HepG2 (cell line): ENCODE results near the gene TOMM22. TPM values are rescaled to one million over a fixed set of nuclear protein-coding genes. Genes with fewer than 3 reads are reported as not detected.

Experiments used
- GATAD2A ChIP-seq: IDR thresholded peaks from 2 replicates; pipeline ENCODE4 v1.6.1; 2016
- HDAC1 ChIP-seq: sonication (generic); formaldehyde crosslinking; IDR thresholded peaks from 2 replicates; pipeline ENCODE4 v1.5.1; 2020; ENCODE audit warnings: mild to moderate bottlenecking, missing genetic modification reagents
- KDM5A ChIP-seq: fragments of 200-600 bp; sonication (generic); IDR thresholded peaks from 2 replicates; pipeline ENCODE4 v1.7.0; 2018; ENCODE audit warnings: antibody characterized with exemption, mild to moderate bottlenecking, low read length, borderline replicate concordance
- PHB2 ChIP-seq: fragments of 450-650 bp; IDR thresholded peaks from 2 replicates; pipeline ENCODE4 v1.6.1; 2018; ENCODE audit not compliant: partially characterized antibody
- POLR2A ChIP-seq, 2 experiments: IDR thresholded peaks; 2 replicates each; pipeline ENCODE4 v1.6.1; 2011; ENCODE audit warnings: low read depth in 2 of 2, low read length in 2 of 2, mild to moderate bottlenecking in 1 of 2, moderate library complexity in 1 of 2; ENCODE audit not compliant: insufficient read depth in 1 of 2
- SP1 ChIP-seq, 2 experiments: fragments of 450-650 bp in 1 of 2; sonication (generic) in 1 of 2; formaldehyde crosslinking in 1 of 2; IDR thresholded peaks; 2 replicates each; pipeline versions ENCODE4 v1.4.0 to v1.6.1; 2016 to 2020; ENCODE audit warnings: missing genetic modification reagents in 1 of 2
- TCF12 ChIP-seq, 2 experiments: fragments of 450-650 bp in 1 of 2; sonication (generic) in 1 of 2; formaldehyde crosslinking in 1 of 2; IDR thresholded peaks; 2 replicates each; pipeline versions ENCODE4 v1.6.1 to v1.8.0; 2017 to 2022; ENCODE audit warnings: antibody characterized with exemption in 1 of 2, mild to moderate bottlenecking in 1 of 2, missing genetic modification reagents in 1 of 2, moderate library complexity in 1 of 2
- ZC3H4 ChIP-seq: sonication (generic); formaldehyde crosslinking; IDR thresholded peaks from 2 replicates; pipeline ENCODE4 v1.4.0; 2020; ENCODE audit warnings: missing genetic modification reagents, borderline replicate concordance
- ZHX2 ChIP-seq, 2 experiments: sonication (generic) in 1 of 2; formaldehyde crosslinking in 1 of 2; IDR thresholded peaks; 2 replicates each; pipeline versions ENCODE4 v1.6.1 to v1.9.0; 2014 to 2022; ENCODE audit warnings: antibody characterized with exemption in 1 of 2, borderline replicate concordance in 1 of 2, inconsistent platforms in 1 of 2, low read depth in 1 of 2, missing genetic modification reagents in 1 of 2
- ZNF281 ChIP-seq: sonication (generic); formaldehyde crosslinking; IDR thresholded peaks from 2 replicates; pipeline ENCODE4 v1.4.0; 2020; ENCODE audit warnings: missing genetic modification reagents, borderline replicate concordance
- ZNF513 ChIP-seq: sonication (generic); formaldehyde crosslinking; conservative IDR thresholded peaks from 2 replicates; pipeline ENCODE4 v1.5.0; 2020; ENCODE audit warnings: missing genetic modification reagents
- ZNF724P ChIP-seq: sonication (generic); formaldehyde crosslinking; IDR thresholded peaks from 2 replicates; pipeline ENCODE4 v1.8.0; 2022; ENCODE audit warnings: missing genetic modification reagents, borderline replicate concordance
- ZNF879 ChIP-seq: sonication (generic); formaldehyde crosslinking; IDR thresholded peaks from 2 replicates; pipeline ENCODE4 v1.8.1; 2023; ENCODE audit warnings: missing genetic modification reagents
- ZNF883 ChIP-seq: sonication (generic); formaldehyde crosslinking; IDR thresholded peaks from 2 replicates; pipeline ENCODE4 v1.5.1; 2020; ENCODE audit warnings: mild to moderate bottlenecking, missing genetic modification reagents; ENCODE audit errors: not compliant biosample characterization
- polyA plus RNA-seq, 8 experiments: library from polyadenylated mRNA; depleted of rRNA in 3 of 8; stranded (reverse) in 7 of 8; unstranded in 1 of 8; fragments of >200 nt; fragmentation: Illumina TruSeq in 4 of 8; extraction: Trizol in 4 of 8; gene quantifications; 2 replicates each; pipeline versions ENCODE4 v1.2.1 to v1.2.3, GENCODE V29; 2011 to 2016; ENCODE audit warnings: low read depth in 4 of 8, missing spikeins in 1 of 8, mixed read lengths in 1 of 8; ENCODE audit not compliant: insufficient read depth in 1 of 8
- total RNA-seq, 5 experiments: library from RNA; depleted of rRNA; stranded (reverse); fragments of >200 nt; fragmentation: Illumina TruSeq; extraction: Trizol; gene quantifications; 2 replicates each; pipeline ENCODE4 v1.2.3, GENCODE V29; 2016; ENCODE audit warnings: low read depth in 1 of 5

TOMM22 gene
- total and polyA plus RNA-seq, 2 of the 13 experiments (the other 11 are each of a cell fraction or from before 2014, with no cell fraction given): 46.9 to 118 TPM

- TF ChIP-seq ZHX2 (IDR thresholded peaks at IDR 0.05; ENCODE audit: low read depth) (no peak), ZHX2 (CRISPR knock-in tag; IDR thresholded peaks at IDR 0.05; ENCODE audit: borderline replicate concordance) (no peak), ZC3H4 (no peak), ZNF879 (CRISPR knock-in tag) (0 out of 2 replicates have a peak, but pooled peaks have one; percentile 34), KDM5A (peak; percentile 76; the same call in 1 of the 2 replicates), POLR2A (IDR thresholded peaks at IDR 0.05; ENCODE audit: insufficient read depth in 1 of 2, low read depth in 2 of 2, low read length in 2 of 2) (peak; percentile 59 to 77; a peak in 3 of 4 replicates), SP1 (IDR thresholded peaks at IDR 0.05) (no peak), SP1 (CRISPR knock-in tag; IDR thresholded peaks at IDR 0.05) (peak; percentile 55; the same call in 1 of the 2 replicates), HDAC1 (no peak; the same call in 1 of the 2 replicates), TCF12 (IDR thresholded peaks at IDR 0.05) (no peak), TCF12 (CRISPR knock-in tag; IDR thresholded peaks at IDR 0.05) (no peak), PHB2 (no peak), GATAD2A (CRISPR knock-in tag) (no peak), ZNF724P (CRISPR knock-in tag) (no peak), ZNF513 (0 out of 2 replicates have a peak, but pooled peaks have one; percentile 28), ZNF883 (CRISPR knock-in tag) (no peak), ZNF281 (CRISPR knock-in tag) (no peak)
Observed at GRCh38 chr22:38656256-38657044, 25.3 kb upstream of the TOMM22 start, which contains the start of the genes CBY1 and FAM227A (continued).
